GM21447 (cell line): ENCODE measurements around the gene OR2M3.
"Not testable (repeated sequence)": the region's sequence is repeated elsewhere in the genome, so short reads cannot be mapped to it uniquely, and the experiment has no call there.

ENCODE experiments used
- ATAC-seq: cut with Tn5 transposase; IDR thresholded peaks from one replicate; pipeline ENCODE4 v1.9.1; 2021; ENCODE audit not compliant: unreplicated experiment

The OR2M3 gene

GRCh38 chr1:248196965-248197364 lies at the start of gene OR2M3:
Gene OR2M3 (plus strand): TSS chr1:248197265. CDS start chr1:248203068, 5,803 bp downstream.
- no peak for ATAC-seq

- ATAC-seq: no peak
Observed at GRCh38 chr1:248152056-248152827, 44.8 kb upstream of the OR2M3 start.

- no peak for ATAC-seq
Observed at GRCh38 chr1:248155927-248156326, 41.1 kb upstream of the OR2M3 start.

GRCh38 chr1:248158758-248159157 lies 38.3 kb upstream of the OR2M3 start:
- no peak for ATAC-seq

- ATAC-seq: no peak
Observed at GRCh38 chr1:248164031-248164430, 33.0 kb upstream of the OR2M3 start.

- ATAC-seq: no peak
Observed at GRCh38 chr1:248165186-248165585, 31.9 kb upstream of the OR2M3 start.

- ATAC-seq: no peak
Observed at GRCh38 chr1:248174521-248174920, 22.5 kb upstream of the OR2M3 start, which contains the start of gene OR2M2. Gene OR2M2 (plus strand): TSS chr1:248174821. CDS start chr1:248179986, 5,165 bp downstream.

GRCh38 chr1:248183996-248184395 lies 13.1 kb upstream of the OR2M3 start:
- ATAC-seq: peak; percentile 75

GRCh38 chr1:248187363-248187762 lies 9.7 kb upstream of the OR2M3 start:
- no peak for ATAC-seq

- no peak for ATAC-seq
Observed at GRCh38 chr1:248189026-248189425, 8.0 kb upstream of the OR2M3 start.

- ATAC-seq: no peak
Observed at GRCh38 chr1:248194117-248194516, 2.9 kb upstream of the OR2M3 start.

- no peak for ATAC-seq
Observed at GRCh38 chr1:248215880-248216279, 18.8 kb downstream of the OR2M3 start.

- ATAC-seq: no peak
Observed at GRCh38 chr1:248225537-248225936, 28.5 kb downstream of the OR2M3 start.

- ATAC-seq: no peak
Observed at GRCh38 chr1:248229360-248229908, 32.4 kb downstream of the OR2M3 start.

GRCh38 chr1:248231117-248231516 lies 34.1 kb downstream of the OR2M3 start, which contains the start of gene OR2M4:
Gene OR2M4 (plus strand): TSS chr1:248231417. CDS start chr1:248238929, 7,512 bp downstream.
- no peak for ATAC-seq

GRCh38 chr1:248239478-248239877 lies 42.4 kb downstream of the OR2M3 start:
- no peak for ATAC-seq

- peak; percentile 91 for ATAC-seq
Observed at GRCh38 chr1:248243204-248243603, 46.1 kb downstream of the OR2M3 start.

- ATAC-seq: not testable (repeated sequence)
Observed at GRCh38 chr1:248259309-248259708, 62.2 kb downstream of the OR2M3 start.
